GM18858 (cell line): ENCODE data around the gene SLAMF7.
A peak's percentile ranks its signal among the peaks of the same experiment; 100 is the strongest.
"Not testable (repeated sequence)": the region's sequence is repeated elsewhere in the genome, so short reads cannot be mapped to it uniquely, and the experiment has no call there.

Source experiments
- ATAC-seq: cut with Tn5 transposase; IDR thresholded peaks from one replicate; pipeline ENCODE4 v1.9.1; 2021; ENCODE audit not compliant: unreplicated experiment

SLAMF7 gene

DNA sequence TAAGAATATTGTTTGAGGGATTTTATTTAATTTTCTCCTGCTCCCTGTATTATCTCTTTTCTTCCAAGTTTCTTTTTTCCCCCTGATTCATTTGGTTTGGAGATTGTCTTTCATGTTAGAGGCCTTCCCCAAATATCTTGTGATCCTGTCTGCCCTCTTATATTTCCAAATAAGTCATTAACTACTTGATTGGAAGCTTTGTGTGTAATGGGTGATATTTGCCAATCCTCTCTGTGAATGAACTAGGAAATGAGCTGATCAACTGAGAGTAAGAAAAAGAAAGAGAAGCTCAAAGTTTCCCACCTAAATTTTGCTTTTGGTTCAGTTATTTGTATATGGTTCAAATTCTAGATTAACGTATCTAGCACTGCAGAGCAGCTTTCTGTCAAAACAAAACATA lies 33.3 kb downstream of the SLAMF7 start:
- ATAC-seq = no peak

DNA sequence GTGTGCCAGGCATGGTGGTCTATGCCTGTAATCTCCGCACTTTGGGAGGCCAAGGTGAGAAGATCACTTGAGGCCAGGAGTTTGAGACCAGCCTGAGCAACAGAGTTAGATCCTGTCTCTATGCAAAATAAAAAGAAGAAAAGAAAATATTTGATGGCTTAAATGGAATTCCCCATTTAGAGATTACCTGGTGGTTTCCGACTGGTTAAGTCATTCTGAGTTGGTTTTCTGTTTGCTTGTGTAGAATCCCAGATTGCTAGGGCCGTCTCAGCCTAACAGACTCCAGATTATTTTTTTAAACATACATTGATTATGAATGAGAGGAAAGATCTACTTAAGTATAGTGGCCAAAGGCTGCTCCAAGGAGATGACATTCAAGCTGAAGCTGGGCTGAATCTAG lies 34.0 kb downstream of the SLAMF7 start:
- ATAC-seq = no peak

DNA sequence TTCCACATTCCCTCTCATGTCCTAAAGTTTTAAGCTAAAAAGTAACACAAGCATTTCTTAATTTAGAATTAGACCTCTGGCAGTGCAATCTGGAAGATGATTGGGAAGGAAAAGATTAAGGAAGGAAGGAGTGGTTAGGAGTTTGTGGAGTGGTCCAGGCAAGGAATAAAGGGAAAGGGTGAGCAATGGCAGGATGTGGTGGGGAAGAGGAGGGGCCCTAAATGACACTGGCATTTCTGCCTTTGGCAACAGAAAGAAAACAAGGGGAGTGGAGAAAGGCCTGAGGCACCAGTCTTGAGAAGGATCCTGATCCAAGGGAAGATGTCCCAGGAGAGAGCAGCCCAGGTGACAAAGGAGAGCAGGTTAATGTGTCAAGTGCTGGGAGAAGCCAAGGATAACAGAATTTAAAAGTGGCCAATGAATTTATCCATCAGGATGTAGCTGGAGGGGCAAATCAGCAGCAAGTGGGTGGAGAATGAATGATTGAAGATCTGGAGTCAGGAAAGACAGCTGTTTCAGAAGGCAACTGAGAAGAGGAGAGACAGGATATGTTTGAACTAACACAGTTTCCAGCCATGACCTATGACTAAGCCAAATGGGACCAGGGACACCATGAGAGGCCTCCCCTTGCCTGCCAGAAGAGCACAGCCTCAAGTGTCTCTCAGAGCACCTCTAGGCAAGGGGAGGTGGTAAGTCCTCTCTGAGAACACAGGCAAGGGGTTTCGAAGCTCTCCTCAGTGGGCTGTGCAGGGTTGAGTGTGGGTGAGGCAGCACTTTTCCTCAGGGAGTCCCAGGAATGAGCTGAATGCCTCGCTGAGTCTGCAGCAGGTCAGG lies 36.1 kb downstream of the SLAMF7 start:
- no peak for ATAC-seq

DNA sequence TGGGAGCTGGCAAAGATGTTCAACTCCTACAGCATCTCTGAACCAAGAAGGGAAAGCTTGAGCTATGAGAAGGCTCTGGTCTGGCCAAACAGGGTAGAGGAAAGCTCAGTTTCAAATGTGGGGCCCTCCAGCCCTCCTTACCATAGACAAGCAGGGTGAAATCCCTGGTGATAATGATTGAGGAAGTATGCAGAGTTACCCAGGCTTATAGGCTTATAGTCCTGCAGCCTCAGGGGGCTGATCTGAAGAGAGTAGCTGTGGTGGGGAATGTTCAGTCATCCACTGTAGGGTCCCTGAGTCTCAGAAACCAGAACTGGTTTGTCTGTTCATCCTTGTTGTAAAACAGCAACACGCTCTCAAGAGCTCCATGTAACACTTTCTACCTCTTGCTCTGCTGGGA lies 37.1 kb downstream of the SLAMF7 start:
- peak; percentile 52 for ATAC-seq

DNA sequence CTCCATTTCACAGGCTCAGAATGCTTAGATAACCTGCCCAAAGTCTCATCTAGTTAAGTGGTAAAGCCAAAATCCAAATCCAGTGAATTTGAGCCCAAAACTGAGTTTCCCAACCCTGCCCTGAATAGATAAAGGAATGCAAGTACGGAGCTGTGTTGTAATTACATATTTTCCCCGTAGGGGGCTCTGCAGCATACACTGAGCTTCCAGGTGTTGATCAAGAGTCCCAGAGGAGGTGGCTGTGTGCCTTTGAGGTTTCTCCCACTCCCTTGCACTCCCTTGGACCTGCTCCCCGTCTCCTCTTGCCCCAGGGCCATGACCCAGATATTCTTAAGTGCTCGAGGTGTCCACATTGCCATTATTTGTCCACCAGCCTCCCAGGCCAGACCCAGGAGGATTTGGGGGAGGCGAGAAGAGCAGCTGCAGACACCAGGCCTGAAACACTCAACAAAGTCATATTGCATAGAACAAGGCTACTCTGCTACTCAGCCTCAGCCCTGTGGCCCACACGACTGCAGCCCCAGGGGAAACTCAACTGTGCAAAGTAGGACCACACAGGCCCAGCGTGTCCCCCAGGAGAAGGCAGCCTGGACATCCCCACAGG lies 38.5 kb downstream of the SLAMF7 start:
- ATAC-seq = no peak

DNA sequence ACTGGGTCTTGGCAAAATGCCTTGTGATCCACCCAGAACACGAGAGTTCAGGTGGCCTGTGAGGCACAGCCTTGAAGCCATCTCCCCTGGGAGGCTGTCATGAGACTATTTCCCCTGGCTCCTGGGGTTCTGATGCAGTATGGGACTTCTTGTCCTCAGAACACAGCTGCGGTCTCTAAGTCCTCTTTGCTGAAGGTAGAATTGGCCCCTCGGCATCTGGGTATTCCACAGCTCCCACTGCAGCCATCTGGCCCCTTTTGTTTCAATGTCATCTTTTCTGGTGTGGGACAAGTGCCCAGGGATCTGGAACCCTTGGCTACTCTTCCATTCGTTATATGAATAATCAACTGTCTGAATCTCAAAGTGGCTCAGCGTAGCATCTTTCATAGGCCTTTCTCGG lies 39.9 kb downstream of the SLAMF7 start:
- no peak for ATAC-seq

DNA sequence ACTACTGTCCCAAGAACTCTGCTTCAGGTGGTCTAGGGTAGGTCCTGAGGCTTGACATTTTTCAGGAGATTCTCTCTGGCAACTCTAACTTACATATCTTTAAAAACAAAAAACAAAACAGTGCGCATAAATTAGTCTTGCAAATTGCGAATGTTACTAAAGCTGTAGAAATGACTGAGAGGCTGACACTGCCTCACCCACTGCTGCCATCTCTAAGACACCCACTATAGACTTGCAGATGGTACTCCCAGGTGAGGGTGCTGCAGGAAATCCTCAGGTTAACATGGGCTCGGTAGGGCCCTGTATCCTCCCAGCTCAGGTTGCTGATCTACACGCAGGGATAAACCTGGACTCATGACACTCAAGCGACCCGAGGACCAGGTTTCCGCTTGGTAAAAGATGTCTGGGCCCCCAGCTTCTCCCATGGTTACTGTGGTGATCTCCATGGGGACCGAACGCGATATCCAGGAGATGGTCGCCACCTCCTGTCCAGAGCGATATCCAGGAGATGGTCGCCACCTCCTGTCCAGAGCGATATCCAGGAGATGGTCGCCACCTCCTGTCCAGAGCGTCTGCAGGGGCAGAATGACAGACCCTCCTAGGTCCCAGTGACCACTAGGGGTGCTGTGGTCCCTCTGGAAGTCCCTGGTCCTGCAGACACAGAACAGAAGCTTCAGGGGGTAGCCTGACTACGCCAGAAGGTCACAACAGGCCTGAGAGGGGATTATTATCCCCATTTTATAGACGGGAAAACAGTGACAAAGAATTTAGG lies 40.8 kb downstream of the SLAMF7 start:
- ATAC-seq = no peak

DNA sequence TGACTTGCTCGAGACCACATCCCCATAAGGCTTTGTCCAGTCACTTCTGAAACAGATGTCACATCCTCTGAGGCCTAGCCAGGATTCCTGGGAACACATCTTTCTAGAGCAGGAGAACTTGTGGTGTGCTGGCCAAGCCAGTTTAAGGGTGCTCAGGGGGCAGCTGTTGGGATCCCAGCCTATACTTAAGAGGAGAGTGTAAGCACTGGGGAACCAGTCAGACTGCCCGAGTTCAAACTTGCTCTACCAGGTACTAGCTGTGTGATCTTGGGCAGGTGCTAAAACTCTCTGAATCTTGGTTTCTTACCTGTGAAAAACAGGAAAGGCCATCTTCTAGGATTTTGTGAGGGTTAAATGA lies 41.3 kb downstream of the SLAMF7 start:
- ATAC-seq = no peak

DNA sequence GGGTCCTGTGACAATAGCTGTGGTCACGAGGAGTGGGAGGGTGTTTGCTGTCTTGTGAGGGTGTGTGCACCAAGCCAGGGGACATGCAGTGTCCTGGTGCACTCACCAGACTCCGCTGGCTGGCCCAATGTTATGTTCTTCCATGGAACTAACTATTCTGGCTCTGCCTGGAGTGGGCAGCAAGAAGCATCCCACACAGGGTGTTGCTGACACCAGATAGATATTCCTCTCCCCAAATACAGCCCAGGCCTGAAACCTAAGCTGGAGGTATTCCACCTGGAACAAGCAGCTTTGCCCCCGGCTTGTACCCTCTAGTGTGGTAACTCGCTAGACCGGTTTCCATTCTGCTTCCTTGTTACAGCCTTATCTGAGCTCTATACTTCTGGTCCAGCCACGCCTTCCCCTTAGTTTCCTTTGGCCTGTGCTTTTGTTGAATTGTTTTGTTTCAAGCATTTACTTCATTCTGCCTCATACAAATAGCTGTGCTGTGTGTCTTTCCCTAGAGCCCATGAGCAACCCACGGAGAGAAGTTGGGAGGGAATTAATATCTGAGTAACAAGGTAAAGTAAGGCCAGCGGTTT lies 42.2 kb downstream of the SLAMF7 start:
- no peak for ATAC-seq

DNA sequence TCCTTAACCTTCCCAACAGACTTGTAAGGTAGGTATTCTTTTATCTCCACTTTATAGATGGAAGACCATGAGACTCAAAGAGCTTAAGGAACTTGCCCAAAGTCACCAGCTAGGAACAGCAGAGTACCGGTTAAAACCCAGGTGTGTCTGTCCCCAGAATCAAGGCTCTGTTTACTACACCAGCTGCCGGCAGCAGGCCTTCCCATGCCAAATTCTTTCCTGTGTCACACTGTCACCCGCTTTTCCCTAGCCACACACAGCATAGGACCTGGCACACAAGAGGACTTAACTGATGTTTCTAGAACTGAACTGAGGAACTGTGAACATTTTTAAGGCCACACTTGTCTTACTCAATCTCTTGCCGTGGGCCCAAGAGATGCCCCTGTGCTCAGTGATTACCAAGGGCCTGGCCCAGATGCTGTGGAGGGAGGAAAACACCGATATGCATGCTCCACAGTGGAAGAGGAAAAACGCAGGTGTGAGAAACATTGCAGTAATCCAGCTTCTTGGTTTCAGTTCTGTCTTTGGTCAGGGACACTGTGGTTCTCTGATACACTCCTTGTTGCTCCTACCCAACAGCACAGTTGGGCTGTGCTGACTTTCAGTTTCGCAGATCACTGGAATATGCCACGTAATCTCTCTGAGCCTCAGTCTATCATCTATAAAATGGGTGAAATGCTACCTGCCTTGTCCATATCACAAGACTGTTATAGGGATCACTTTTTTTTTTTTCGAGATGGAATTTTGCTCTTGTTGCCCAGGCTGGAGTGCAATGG lies 43.1 kb downstream of the SLAMF7 start:
- ATAC-seq = peak; percentile 84

DNA sequence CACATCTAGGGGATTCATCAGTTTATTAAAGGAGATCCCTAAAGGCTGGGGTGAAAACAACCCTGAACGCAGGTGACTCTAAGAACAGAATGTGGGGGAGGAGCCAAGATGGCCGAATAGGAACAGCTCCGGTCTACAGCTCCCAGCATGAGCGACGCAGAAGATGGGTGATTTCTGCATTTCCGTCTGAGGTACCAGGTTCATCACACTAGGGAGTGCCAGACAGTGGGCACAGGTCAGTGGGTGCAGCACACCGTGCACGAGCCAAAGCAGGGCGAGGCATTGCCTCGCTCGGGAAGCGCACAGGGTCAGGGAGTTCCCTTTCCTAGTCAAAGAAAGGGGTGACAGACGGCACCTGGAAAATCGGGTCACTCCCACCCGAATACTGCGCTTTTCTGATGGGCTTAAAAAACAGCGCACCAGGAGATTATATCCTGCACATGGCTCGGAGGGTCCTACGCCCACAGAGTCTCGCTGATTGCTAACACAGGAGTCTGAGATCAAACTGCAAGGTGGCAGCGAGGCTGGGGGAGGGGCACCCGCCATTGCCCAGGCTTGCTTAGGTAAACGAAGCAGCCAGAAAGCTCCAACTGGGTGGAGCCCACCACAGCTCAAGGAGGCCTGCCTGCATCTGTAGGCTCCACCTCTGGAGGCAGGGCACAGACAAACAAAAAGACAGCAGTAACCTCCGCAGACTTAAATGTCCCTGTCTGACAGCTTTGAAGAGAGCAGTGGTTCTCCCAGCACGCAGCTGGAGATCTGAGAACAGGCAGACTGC lies 44.1 kb downstream of the SLAMF7 start:
- not testable (repeated sequence) for ATAC-seq

DNA sequence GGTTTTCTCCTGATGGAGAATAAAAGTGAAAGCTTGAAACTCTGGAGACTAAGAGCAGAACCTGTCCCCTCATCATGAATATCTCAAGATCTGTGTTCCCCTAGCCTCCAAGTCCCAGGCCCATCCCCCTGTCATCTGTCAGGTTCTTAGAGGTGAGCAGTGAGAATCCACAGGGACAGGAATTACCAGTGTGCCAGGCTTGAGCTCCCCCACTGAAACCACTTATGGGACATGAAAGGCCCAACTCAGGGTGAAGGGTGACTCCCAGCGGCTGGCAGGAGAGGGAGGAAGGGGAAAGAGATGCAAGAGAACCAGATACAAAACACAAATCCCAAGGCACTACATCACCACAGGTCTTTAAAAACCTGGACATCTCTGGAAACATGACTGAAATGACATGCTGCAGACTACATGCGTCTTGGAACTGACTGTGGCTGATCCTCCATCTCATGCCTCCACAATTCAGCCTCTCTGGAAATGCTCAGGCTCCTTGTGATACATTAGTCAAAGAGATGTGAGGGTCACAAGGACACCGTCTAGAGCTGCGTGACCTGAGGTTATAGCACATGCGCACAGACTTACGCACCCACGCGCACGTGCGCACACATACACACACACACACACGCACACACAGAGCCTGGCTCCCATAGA lies 50.1 kb downstream of the SLAMF7 start:
- no peak for ATAC-seq

DNA sequence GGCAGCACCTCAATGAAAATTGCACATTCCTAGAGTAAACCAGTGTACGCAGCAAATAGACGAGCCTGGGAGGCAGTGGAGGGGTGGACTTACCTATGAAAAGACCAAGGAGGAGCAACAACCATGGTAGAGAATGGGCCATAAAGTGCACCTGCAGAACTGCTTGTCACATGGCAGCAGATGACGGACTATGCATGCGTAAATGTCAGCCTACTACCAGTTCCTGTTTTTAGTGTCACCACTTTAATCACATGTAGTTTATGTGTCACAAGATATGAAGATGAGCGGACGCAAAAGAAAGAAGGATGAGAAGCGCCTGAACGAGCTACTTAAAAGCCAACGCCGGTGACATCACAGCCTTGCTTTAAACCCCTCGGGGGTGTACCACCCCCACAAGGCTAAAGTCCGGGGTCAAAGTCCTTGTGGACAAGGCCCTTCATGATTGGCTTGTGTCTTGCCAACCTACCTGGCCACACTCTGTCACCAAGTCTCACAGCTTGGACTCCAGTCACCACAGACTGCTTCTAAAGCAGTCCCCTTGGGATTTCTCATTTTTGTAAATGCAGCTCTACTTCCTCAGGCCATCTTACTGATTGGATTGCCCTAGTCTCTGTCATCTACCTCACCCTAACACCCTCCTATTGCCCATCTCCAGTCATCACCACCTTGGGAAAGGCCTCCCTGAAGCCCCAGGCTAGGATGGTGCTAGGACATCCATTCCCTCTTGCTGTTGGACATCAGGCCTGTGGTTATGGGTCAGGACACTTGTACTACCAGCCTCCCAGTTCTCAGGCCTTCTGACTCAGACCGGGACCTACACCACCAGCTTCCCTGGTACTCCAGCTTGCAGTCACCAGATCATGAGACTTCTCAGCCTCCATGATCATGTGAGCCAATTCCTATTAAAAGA lies 50.9 kb downstream of the SLAMF7 start:
- ATAC-seq = peak; percentile 75

DNA sequence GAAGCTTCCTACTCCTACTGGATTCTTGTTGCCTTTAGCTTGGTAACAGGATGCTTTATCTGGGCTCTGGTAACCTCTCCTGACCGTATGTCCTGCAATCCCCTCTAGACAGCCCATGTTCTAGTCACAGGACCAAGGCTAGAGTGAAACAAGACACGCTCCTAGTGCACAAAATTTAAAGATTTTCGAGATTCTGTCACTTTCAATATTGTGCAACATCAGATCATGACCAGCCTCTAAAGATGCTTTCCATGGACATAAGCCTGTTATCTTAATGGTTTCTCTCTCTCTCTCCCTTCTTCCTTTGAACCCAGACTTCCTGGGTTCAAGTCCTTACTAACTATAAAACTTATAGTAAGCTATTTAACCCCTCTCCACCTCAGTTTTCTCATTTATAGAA lies 55.3 kb downstream of the SLAMF7 start:
- no peak for ATAC-seq

DNA sequence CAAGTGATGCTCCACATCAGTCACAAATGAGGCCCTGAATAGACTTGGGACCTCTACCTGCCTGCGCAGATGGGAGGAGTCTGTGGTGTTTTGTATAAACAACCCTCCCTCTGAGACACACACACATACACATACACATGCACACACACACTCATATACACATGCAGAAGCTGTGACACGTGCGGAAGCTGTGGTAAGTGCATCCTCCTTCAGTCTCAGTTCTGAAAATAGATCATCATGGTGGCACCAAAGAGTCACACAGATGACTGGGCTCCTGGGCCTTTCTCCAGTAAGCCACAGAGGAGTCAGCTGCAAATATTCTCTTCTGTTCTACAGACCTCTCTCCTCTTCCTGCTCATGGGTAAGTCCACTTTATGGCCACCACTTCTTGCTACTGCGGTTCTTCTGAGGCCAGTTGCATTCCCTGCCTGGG lies 56.9 kb downstream of the SLAMF7 start, which contains the start of gene LY9:
TSS of gene LY9 (plus strand) at position 224 of the 433 bp plus-strand sequence. CDS start at position 238, 14 bp downstream.
- peak; percentile 61 for ATAC-seq

DNA sequence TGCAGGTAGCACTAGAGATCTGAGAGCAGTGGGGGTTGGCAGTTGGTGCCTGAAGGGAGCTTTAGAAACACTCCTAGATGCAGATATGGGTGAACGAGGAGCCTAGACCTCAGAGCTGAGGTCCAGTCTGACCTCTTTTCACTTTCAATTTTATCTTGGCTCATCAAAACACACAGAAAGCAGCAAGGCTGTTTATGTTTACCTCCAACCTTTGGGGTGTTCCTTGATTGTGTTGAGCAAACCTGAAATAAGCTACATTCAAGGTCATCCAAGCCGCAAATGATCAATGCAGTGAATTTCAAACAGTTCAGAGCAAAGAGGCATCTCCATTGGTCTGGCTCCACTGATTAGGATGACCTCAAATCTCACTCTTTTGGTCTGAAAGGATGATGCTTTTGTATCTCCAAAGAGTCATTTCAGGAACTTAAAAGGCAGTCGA lies 58.2 kb downstream of the SLAMF7 start:
- no peak for ATAC-seq

DNA sequence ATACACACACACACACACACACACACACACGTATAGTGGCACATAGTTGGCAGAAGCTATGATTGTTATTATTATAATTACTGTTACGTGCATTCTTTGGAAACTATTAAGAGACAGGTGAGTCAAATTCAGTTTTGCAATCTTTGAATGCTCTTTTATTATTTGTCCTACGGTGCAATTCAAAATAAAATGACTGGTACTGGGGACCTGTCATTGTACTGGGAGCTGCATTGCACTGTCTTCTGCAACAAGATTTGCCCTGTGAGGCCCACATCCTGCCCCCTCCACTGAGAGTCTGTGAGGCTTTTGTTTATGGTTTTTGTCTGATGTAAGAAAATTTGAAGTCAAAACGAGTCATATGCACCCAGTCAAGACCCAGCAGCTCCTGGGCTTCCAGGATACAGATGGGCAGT lies 58.8 kb downstream of the SLAMF7 start:
- ATAC-seq = no peak

DNA sequence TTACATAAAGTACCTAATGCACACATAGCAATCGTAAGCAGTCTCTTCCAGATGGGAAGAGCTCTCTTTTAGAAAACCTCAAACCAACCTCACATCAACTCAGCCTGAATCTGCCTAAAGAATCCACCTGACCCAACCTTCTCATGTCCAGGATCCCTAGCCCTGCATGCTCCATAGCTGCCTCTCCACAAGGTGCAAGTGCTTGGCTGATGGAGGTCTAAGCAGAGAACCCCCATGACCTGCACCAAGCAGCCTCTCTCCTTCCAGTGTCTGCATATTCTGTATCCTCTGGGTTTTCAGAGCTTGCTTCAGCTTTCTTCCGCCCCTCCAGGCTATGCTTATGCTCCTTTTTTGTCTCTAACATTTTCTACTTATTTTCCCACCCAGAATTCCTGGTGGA lies 59.4 kb downstream of the SLAMF7 start:
- ATAC-seq = no peak
